HG02938 (cell line): ENCODE results near the gene SNCB.

Source experiments
- ATAC-seq: cut with Tn5 transposase; IDR thresholded peaks from one replicate; pipeline ENCODE4 v1.9.1; 2021; ENCODE audit warnings: mild to moderate bottlenecking, moderate library complexity; ENCODE audit not compliant: unreplicated experiment

The SNCB gene

DNA sequence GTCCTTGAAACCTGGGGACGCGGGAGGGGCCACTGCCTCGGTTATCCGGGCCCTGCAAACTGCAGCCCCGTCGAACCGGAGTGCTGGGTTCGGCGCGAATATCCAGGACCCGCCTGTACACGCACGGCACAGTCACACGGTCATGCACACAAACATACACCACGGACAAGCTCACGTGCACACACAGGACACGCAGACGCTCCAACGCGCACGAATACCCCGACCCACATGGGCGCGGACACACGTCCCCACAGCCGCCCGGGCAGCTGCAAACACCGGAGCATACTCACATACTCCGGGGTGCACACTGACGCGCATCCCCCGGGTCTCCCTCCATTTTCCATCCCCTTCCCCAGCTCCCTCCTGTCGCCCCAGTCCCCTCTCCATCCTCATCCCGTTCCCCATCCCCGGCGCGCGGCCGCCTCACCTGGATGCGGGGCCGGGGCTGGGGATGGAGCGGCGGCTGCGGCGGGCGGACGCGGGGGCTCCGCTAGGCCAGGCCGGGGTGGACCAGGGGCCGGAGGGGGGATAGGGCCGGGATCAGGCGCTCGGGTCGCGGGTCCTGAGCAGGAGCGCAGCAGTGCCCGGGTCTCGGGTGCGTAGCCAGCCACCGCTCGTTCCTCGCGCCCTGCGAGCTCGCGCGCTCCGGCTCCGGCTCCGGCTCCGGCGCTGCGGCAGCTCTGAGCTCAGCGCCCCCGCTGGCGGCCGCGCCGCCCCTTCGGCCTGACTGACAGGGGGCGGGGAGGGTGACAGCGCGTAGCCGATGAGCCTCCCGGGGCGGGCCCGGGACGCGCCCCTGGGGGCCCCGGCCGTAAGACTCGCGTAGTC, at the start of gene SNCB, which contains the start of gene EIF4E1B:
SNCB (minus strand) TSS at position 682 of the 828 bp plus-strand sequence. CDS start 880 bp downstream, outside the sequence.
EIF4E1B (plus strand) TSS at position 823 of the 828 bp plus-strand sequence. CDS start 12,113 bp downstream, outside the sequence.
- ATAC-seq, result no peak

DNA sequence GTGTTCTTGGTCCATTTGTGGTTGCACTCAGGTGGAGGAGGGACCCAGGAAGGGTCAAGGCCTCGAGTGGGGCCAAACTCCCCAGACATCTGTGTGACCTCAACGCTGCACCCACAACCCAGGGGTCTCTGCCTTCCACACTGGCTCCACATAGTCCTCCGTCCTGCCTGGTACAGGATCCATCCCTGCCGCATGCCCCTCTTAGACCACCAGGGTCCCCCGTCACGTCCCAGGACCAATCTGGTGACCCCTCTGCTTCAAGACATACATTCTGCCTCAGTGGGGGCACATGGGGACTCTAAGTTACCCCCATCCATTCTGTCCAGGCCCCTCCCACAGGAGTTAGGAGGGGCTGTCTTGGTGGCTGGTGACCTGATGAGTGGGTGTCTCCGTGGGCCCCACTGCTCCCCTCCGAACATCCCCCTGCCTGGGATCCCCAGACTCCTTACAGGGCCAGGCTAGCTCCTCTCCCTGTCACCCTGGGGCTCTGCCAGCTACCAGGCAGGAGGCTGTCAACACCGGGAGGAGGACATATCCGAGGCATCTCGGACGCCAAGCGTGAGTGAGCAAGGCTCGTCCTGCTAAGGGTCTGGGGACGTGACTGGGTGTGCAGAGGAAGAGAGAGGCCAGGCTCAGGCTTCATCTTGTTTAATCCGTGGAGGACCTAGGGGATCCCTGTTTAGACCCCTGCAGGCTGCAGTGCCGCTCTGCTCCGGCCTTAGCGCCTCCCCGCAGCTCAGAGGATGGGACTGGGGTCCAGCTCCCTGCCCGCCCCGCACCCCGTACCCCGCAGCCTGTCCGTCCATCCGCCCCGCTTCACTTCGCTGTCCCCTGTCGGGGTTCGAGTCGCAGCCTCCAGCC, 49.3 kb upstream of the SNCB start:
- no peak for ATAC-seq

- no peak for ATAC-seq
Observed at GRCh38 chr5:176678584-176678983, 48.2 kb upstream of the SNCB start.

DNA sequence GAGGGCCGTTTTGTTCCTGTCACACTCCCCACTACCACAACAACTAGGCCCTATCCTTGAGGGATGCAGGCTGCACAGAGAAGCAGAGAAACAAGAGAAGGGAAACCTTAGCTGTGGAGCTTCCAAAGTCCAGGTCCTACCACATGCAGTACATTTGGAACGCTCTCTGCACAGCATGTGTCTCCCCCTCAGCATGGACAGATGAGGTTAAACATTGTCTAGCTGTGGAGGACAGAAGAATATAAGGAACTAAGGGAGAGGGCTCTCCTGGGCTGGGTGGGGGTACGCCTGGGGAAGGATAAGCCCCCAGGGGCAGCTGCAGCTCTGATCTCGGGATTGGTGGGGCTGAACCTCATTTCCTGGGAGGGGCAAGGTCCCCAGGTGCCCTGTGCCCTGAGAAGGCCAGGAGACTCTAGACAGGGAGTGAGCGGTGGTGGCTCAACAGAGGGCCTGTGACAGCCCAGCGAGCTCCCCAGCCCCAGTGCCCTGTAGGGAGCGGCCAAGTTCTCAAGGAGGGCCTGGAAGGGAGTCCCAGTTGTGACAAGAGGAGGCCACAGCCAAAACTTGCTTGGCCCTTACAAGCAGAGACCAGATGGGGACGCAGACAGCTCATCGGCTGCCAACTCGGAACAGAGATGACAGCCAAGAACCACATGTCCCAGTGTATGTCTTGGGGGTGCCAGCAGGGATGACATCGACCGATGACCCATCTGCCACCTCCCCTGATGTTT, 47.0 kb upstream of the SNCB start:
- no peak for ATAC-seq

GRCh38 chr5:176676361-176676824, 46.1 kb upstream of the SNCB start:
- ATAC-seq, result peak; percentile 60

GRCh38 chr5:176675676-176676360, 45.5 kb upstream of the SNCB start:
- no peak for ATAC-seq

DNA sequence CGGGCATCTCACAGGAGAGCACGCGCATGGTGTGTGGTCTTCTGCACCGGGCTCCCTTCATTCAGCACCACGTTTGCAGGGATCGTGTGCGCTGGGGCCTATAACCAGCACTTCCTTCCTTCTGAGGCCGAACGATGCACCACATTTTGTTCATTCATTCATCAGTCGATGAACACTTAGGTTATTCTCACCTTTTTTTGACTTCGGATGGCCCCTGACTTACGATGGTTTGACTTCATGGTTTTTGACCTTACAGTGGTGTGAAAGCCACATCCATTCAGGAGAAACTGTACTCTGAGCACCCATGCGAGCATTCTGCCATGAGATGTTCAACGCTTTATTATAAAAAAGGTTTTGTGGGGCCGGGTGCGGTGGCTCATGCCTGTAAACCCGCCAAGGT, 44.5 kb upstream of the SNCB start:
- no peak for ATAC-seq

GRCh38 chr5:176673651-176674583, 43.6 kb upstream of the SNCB start:
- ATAC-seq, result no peak

DNA sequence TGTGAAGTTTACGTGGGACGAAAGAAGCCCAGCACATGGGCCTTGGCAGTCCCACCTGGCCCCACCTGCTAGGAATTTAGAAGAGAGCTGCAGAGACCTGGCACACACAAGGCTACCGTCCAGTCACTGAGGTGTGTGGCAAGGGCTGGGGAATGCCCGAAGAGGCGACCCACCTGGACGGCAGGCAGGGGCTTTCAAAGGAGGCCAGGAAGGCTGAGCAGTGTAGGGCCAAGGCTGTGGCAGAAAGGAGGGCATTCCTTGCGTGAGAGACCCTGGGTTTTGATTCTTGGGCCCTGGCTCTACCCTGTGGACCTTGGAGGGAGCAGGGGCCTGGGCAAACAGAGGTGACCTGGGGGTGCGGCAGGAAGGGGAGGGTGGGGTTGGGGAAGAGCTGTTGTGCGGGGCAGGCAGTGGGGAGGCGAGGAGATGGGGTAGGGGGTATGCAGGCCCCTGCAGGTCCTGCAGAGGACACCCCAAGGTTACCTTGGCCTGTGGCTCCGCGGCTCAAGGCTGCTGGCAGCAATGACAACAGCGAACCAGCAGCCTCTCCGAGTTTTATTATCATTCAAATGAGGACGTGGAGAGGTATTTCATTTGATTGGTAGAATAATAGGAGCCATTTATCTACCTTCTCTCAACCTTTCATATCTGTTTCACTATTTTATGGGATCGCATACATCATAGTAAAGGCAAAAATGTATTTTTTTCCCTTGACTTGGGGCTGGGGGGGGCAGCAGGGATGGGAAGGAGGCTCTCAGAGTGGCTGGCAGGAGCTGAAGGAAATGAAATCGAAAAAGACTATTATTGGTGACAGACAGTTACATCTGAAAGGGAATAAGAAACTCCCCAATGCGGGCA, 41.8 kb upstream of the SNCB start:
- no peak for ATAC-seq

- ATAC-seq, result no peak
Observed at GRCh38 chr5:176671399-176671798, 41.1 kb upstream of the SNCB start.

DNA sequence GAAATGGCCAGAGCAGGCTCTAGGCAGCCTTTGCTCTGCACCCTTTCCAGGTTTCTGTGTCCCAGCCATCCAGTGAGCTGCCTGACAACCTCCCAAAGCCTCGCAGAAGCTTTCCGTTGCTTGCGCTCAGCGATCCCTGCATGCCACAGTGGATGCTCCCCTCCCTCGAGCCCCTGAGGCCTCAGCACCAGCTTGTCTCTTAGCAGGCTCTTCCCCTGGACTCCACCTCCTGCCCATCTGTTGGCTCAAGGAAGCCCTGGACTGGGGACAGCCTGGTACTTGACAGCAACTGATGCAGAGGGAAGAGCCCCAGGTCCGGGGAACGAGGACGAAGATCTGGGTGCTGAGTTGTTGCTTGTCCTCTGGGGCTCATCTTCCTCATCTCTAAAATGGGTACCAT, 40.1 kb upstream of the SNCB start:
- no peak for ATAC-seq

DNA sequence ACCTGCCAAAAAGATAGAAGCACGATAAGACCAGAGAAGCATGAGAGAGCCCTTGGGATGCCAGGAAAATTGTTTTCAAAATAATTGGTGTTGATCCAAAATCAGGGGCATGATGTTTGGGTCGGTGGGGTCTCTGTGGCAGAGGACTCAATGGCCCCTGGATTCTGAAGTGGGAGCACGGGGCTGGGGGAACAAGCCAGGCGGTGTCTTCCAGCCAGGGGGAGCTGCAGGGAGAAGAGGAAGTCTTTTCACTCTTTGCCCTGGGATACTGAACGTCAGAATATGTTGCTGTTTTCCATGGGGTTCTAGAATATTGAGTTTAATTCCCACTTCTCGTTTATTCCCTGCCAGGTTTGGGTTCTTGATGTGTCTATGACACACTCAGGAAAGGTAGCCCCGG, 37.3 kb upstream of the SNCB start:
- no peak for ATAC-seq

DNA sequence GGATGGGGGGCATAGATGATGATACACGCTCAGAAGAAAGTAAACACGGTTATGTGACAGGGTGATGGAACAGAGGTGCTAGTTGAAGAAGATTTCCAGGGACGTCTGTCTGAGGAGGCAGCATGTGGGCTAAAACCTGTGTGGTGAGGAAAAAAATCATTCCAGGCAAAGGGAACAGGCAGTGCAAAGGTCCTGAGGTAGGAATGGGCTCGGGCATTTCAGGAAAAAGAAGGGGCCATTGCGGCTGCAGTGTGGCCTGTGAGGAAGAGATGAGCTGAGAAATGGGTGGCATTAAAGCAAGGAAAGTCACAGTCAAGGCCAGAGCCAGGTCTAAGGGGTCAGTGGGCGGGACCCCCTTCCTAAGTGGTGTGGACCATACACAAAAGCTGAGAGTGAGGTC, 35.2 kb upstream of the SNCB start:
- no peak for ATAC-seq

DNA sequence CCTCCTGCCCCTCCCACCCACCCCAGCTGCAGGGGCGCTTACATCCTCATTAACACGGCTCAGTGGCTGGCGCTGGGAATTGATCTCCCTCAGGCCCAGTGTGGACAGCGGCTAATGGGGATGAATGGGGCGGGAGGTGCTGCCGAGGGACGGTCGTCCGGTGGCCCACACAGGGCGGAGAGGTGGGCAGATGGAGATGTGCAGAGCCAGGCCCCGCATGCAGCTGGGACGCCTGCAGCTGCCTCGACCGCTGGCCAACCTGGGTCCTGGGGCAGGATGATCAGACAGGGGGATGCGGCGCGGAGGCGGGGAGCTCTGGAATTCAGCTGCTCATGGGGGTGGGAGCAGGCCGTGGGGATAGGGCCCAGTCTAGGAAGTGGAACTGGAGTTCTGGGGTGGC, 34.6 kb upstream of the SNCB start:
- ATAC-seq, result no peak

GRCh38 chr5:176664479-176664878, 34.1 kb upstream of the SNCB start:
- no peak for ATAC-seq

GRCh38 chr5:176663566-176663965, 33.2 kb upstream of the SNCB start:
- no peak for ATAC-seq

DNA sequence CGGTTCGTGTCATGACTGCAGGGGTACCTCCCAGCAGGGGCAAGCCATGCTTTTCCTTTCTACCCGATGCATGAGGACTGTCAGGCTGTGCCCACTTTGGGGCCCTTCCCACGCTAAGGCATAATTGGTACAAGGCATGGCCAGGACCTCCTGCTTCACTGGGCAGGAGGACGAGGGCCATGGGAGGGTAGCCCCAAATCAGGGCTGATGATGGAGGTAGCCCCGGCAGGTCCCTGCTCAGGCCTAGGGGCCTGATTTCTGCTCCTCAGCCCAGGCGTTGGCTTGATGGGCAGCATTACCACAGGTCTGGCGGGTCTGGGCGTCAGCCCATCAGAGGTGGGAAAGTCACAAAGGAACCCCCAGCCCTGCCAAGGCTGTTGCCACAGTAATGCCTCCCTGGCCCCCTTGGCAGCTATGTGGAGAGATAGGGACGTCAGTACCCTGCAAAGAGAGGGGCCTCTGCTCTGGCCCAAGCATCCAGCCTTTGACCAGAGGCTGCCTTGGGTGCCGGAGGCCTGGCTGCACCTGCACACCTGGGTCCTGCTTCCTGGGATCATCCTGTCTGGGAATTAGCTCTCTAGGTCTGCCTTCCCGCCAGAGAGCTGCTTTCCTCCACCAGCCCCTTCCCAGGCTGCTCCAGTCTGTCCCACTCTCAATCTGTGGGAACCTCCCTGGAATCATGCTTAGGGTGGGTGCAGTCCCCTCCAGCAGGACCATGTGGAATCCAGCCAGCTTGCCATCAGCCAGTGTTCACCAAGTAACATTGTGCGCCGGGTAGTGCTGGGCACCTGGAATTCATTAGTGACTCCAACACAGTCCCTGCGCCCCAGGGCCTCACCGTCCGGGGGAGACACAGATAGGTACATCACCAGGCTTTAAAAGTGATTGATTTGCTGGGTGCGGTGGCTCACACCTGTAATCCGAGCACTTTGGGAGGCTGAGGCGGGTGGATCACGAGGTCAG, 32.3 kb upstream of the SNCB start:
- ATAC-seq, result no peak
